GM12878 (cell line): ENCODE results near the gene GPER1. TPM values are rescaled to one million over a fixed set of nuclear protein-coding genes. Genes with fewer than 3 reads are reported as not detected.

Experiments used
- ATAC-seq: fragments of 200-7000 bp; cut with Tn5 transposase; 3 replicates; pipeline ENCODE4 v1.9.1; 2020; ENCODE audit warnings: mild to moderate bottlenecking, moderate library complexity
- BruUV-seq: library from RNA; stranded (reverse); fragments of 400-500 nt; replicated peaks from 2 replicates; lab custom pipeline; 2021; lab: Mats Ljungman, UMichigan
- CTCF ChIA-PET: fragments of 300-600 bp; sonication (Branson Sonifier 250); formaldehyde crosslinking; extraction: SDS; loops from one replicate; lab custom pipeline; 2021; ENCODE audit warnings: inconsistent platforms; lab: Yijun Ruan, JAX
- POLR2A ChIA-PET: fragments of 350-600 bp; formaldehyde crosslinking; extraction: SDS; loops from one replicate; lab custom pipeline; 2021; ENCODE audit warnings: inconsistent platforms; lab: Charles Lee
- RAD21 ChIA-PET: fragments of 300-600 bp; sonication (Branson Sonifier 250); formaldehyde crosslinking; loops from one replicate; lab custom pipeline; 2023; ENCODE audit warnings: antibody characterized with exemption; ENCODE audit not compliant: unreplicated experiment; lab: Charles Lee
- SMC1A ChIA-PET: fragments of 300-600 bp; sonication (Branson Sonifier 250); formaldehyde crosslinking; loops from one replicate; lab custom pipeline; 2023; ENCODE audit not compliant: unreplicated experiment, uncharacterized antibody; lab: Charles Lee
- DNase-seq: peaks from one replicate; pipeline ENCODE4 v3.0.0-alpha.2; 2011; ENCODE audit warnings: low read depth, low spot score
- FAIRE-seq: peaks from 3 replicates; lab custom pipeline; 2011; peaks lifted over from hg19 to GRCh38; lab: Jason Lieb, UNC
- H2AFZ ChIP-seq: 2 replicates; pipeline ENCODE4 v1.6.0; 2011; ENCODE audit warnings: low read depth, low read length, control low read depth; ENCODE audit not compliant: control insufficient read depth
- H3K27ac ChIP-seq: 2 replicates; pipeline ENCODE4 v1.5.1; 2011; ENCODE audit warnings: control low read depth; ENCODE audit not compliant: control insufficient read depth, insufficient read depth
- H3K27me3 ChIP-seq, 2 experiments: replicated peaks in 1 of 2; 2 replicates each; pipeline versions ENCODE4 v1.6.0 to v1.6.1; 2011; ENCODE audit warnings: low read length in 1 of 2; ENCODE audit not compliant: control insufficient read depth in 2 of 2, insufficient read depth in 2 of 2
- H3K36me3 ChIP-seq, 2 experiments: 2 replicates each; pipeline ENCODE4 v1.5.1; 2011; ENCODE audit warnings: low read length in 1 of 2; ENCODE audit not compliant: control insufficient read depth in 2 of 2, insufficient read depth in 2 of 2
- H3K4me1 ChIP-seq: 2 replicates; pipeline ENCODE4 v1.6.1; 2011; ENCODE audit warnings: mild to moderate bottlenecking, low read length, moderate library complexity, mixed read lengths; ENCODE audit not compliant: control insufficient read depth, insufficient read depth
- H3K4me2 ChIP-seq: 2 replicates; pipeline ENCODE4 v1.6.0; 2011; ENCODE audit warnings: control low read depth; ENCODE audit not compliant: control insufficient read depth, insufficient read depth
- H3K4me3 ChIP-seq: fragments of 200-600 bp; sonication (generic); 2 replicates; pipeline ENCODE4 v1.5.1; 2016
- H3K79me2 ChIP-seq: 2 replicates; pipeline ENCODE4 v1.6.0; 2011; ENCODE audit warnings: low read length; ENCODE audit not compliant: control insufficient read depth, insufficient read depth
- H3K9ac ChIP-seq: 2 replicates; pipeline ENCODE4 v1.8.0; 2011; ENCODE audit warnings: low read length, control low read depth, mixed read lengths; ENCODE audit not compliant: control insufficient read depth, insufficient read depth
- H3K9me3 ChIP-seq: replicated peaks from 3 replicates; pipeline ENCODE4 v1.5.1; 2011; ENCODE audit warnings: mild to moderate bottlenecking, low read length; ENCODE audit not compliant: control insufficient read depth, insufficient read depth
- H4K20me1 ChIP-seq: 2 replicates; pipeline ENCODE4 v1.6.0; 2011; ENCODE audit not compliant: control insufficient read depth, insufficient read depth
- CHD2 ChIP-seq: IDR thresholded peaks from 2 replicates; pipeline ENCODE4 v1.6.1; 2011; ENCODE audit warnings: low read depth, low read length, improper control_type of control experiment, borderline replicate concordance
- CREM ChIP-seq: IDR thresholded peaks from 2 replicates; pipeline ENCODE4 v1.6.1; 2014; ENCODE audit warnings: antibody characterized with exemption, low read depth
- GATAD2B ChIP-seq: fragments of 450-650 bp; conservative IDR thresholded peaks from 2 replicates; pipeline ENCODE4 v1.6.1; 2017; ENCODE audit warnings: low read depth, mild to moderate bottlenecking, moderate library complexity
- HDAC6 ChIP-seq: fragments of 200-600 bp; sonication (generic); IDR thresholded peaks from one replicate; pipeline ENCODE4 v1.8.0; 2017; ENCODE audit warnings: antibody characterized with exemption; ENCODE audit not compliant: unreplicated experiment
- HDGF ChIP-seq: fragments of 450-650 bp; IDR thresholded peaks from 2 replicates; pipeline ENCODE4 v1.6.1; 2016; ENCODE audit warnings: antibody characterized with exemption
- MEF2B ChIP-seq: fragments of 450-650 bp; IDR thresholded peaks from 2 replicates; pipeline ENCODE4 v1.6.1; 2018; ENCODE audit warnings: mild to moderate bottlenecking, moderate library complexity; ENCODE audit not compliant: partially characterized antibody, poor library complexity, severe bottlenecking
- NR2C2 ChIP-seq: IDR thresholded peaks from 2 replicates; pipeline ENCODE4 v1.6.1; 2011; ENCODE audit warnings: borderline replicate concordance, low read depth; ENCODE audit not compliant: control insufficient read depth, insufficient read length
- PAX8 ChIP-seq: fragments of 450-650 bp; IDR thresholded peaks from 2 replicates; pipeline ENCODE4 v1.6.1; 2017; ENCODE audit warnings: mild to moderate bottlenecking, moderate library complexity
- PML ChIP-seq: IDR thresholded peaks from 2 replicates; pipeline ENCODE4 v1.6.1; 2012; ENCODE audit warnings: low read length, inconsistent platforms
- RAD21 ChIP-seq: IDR thresholded peaks from 2 replicates; pipeline ENCODE4 v1.6.1; 2011; ENCODE audit warnings: mild to moderate bottlenecking, low read depth, low read length, moderate library complexity; ENCODE audit not compliant: insufficient read depth
- RB1 ChIP-seq: fragments of 450-650 bp; formaldehyde crosslinking; IDR thresholded peaks from 2 replicates; pipeline ENCODE4 v1.6.1; 2017; ENCODE audit warnings: mild to moderate bottlenecking, borderline replicate concordance
- RELA ChIP-seq: fragments of 450-650 bp; IDR thresholded peaks from 2 replicates; pipeline ENCODE4 v1.8.0; 2014; ENCODE audit warnings: borderline replicate concordance; ENCODE audit not compliant: partially characterized antibody
- TARDBP ChIP-seq: IDR thresholded peaks from 2 replicates; pipeline ENCODE4 v1.6.1; 2016; ENCODE audit warnings: borderline replicate concordance
- ZBED1 ChIP-seq: IDR thresholded peaks from 2 replicates; pipeline ENCODE4 v1.6.1; 2016; ENCODE audit warnings: borderline replicate concordance
- ZNF217 ChIP-seq: fragments of 450-650 bp; IDR thresholded peaks from 2 replicates; pipeline ENCODE4 v1.6.1; 2017; ENCODE audit warnings: antibody characterized with exemption, mild to moderate bottlenecking
- WGBS: methylation state at CpG from one replicate; pipeline ENCODE4 v1.1.6; 2016; ENCODE audit warnings: low lambda C conversion rate; ENCODE audit not compliant: insufficient replicate concordance, insufficient coverage; ENCODE audit errors: missing lambda C conversion rate; 5-methylcytosine and 5-hydroxymethylcytosine counted together
- in situ Hi-C: fragments of 300-500 bp; cut with MboI; formaldehyde crosslinking; loops from 9 replicates; pipeline ENCODE4 v1.14.3; 2018; ENCODE audit warnings: mixed read lengths
- intact Hi-C: fragments of 100-400 bp; cut with micrococcal nuclease; formaldehyde crosslinking; loops from one replicate; pipeline ENCODE4 v1.14.2; 2022; ENCODE audit not compliant: unreplicated experiment
- polyA plus RNA-seq, 11 experiments: library from polyadenylated mRNA; depleted of rRNA in 4 of 11; unstranded in 6 of 11; stranded (reverse) in 5 of 11; fragments of >200 nt; fragmentation: Nextera tagmentation in 4 of 11; fragmentation: Illumina TruSeq in 1 of 11; extraction: Ambion mirVana in 4 of 11; extraction: Trizol in 1 of 11; gene quantifications; 1 replicate in 1 of 11; 2 replicates in 10 of 11; pipeline versions ENCODE4 v1.2.1 to v1.2.3, GENCODE V29; 2011 to 2016; ENCODE audit warnings: inconsistent platforms in 2 of 11, missing spikeins in 2 of 11, low read depth in 1 of 11
- total RNA-seq, 4 experiments: library from RNA; depleted of rRNA in 3 of 4; stranded (reverse); fragments of >200 nt in 3 of 4; fragmentation: Illumina TruSeq in 1 of 4; extraction: Trizol in 1 of 4; gene quantifications; 2 replicates each; pipeline versions ENCODE4 v1.2.1 to v1.2.3, GENCODE V29; 2013 to 2021
- TF ChIP-seq, protein P1 (sequence below): fragments of 450-650 bp; formaldehyde crosslinking; IDR thresholded peaks from 2 replicates; pipeline ENCODE4 v1.4.0; 2020; ENCODE audit warnings: mild to moderate bottlenecking, moderate library complexity
- TF ChIP-seq, protein P2 (sequence below): fragments of 450-650 bp; IDR thresholded peaks from 2 replicates; pipeline ENCODE4 v1.6.1; 2016; ENCODE audit warnings: mild to moderate bottlenecking, moderate library complexity, borderline replicate concordance
- TF ChIP-seq, protein P3 (sequence below): IDR thresholded peaks from 2 replicates; pipeline ENCODE4 v1.6.1; 2011; ENCODE audit warnings: mild to moderate bottlenecking, low read depth, low read length, moderate library complexity; ENCODE audit not compliant: insufficient replicate concordance

The GPER1 gene
- total and polyA plus RNA-seq, 10 of the 15 experiments (the other 5 are each of a cell fraction or from before 2014, with no cell fraction given): 0.03 to 6.5 (median 2.6) TPM

DNA sequence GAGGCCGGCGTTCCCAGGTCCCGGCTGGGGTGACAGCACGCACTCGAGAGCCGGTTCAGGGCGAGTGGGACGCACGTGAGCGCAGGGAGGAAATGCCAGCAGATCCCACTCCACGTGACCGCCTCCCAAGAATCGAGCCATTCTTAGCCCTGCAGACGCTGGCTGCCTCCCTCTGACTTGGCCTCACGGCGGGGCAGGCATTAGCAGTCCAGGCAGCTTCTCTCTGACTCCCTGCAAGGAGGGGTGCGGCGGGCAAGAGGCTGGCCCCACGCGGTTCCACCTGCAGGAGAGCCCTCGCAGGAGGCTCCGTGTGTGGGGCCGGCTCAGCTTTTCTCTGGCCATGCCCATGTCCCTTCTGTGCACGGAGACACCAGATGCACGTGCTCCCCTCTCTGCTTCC, 33.5 kb upstream of the GPER1 start:
- no peaks in the 10 kb centered on the region for H3K79me2 ChIP-seq
- intact Hi-C loops: no loop called here
- ChIA-PET POLR2A (no interaction called here), SMC1A (no interaction called here), RAD21 (no interaction called here), CTCF (interaction anchor here (1.4 kb wide), 1 partner anchor 11 kb away, joined by 6 read pairs; no protein-coding TSS in a partner anchor)
- no peak overlapping the region for H3K27ac ChIP-seq
- no peak overlapping the region for H3K9ac ChIP-seq
- no peaks in the 10 kb centered on the region for H3K27me3 ChIP-seq
- no peak overlapping the region for H3K4me2 ChIP-seq
- FAIRE-seq (no peak), ATAC-seq (no peak), DNase-seq (no peak)
- peaks cover 4 to 5% of the 10 kb centered on the region in 2 experiments; a peak in 3 of 4 replicates for H3K36me3 ChIP-seq
- no peaks in the 10 kb centered on the region for H4K20me1 ChIP-seq
- H3K4me3 ChIP-seq: no peak overlapping the region
- H3K9me3 ChIP-seq: no peaks in the 10 kb centered on the region
- WGBS: 93% methylated on average over 25 of the region's 25 CpGs
- no peak overlapping the region for H2AFZ ChIP-seq
- H3K4me1 ChIP-seq: no peaks in the 10 kb centered on the region
- in situ Hi-C loops: no loop called here
- BruUV-seq: no TSS peak
- TF ChIP-seq PAX8: no peak
- TF ChIP-seq RAD21: no peak
- no peak for TF ChIP-seq HDGF
- no peak for TF ChIP-seq TARDBP
- no peak for TF ChIP-seq HDAC6
- TF ChIP-seq RB1: no peak
- TF ChIP-seq, protein P1, sequence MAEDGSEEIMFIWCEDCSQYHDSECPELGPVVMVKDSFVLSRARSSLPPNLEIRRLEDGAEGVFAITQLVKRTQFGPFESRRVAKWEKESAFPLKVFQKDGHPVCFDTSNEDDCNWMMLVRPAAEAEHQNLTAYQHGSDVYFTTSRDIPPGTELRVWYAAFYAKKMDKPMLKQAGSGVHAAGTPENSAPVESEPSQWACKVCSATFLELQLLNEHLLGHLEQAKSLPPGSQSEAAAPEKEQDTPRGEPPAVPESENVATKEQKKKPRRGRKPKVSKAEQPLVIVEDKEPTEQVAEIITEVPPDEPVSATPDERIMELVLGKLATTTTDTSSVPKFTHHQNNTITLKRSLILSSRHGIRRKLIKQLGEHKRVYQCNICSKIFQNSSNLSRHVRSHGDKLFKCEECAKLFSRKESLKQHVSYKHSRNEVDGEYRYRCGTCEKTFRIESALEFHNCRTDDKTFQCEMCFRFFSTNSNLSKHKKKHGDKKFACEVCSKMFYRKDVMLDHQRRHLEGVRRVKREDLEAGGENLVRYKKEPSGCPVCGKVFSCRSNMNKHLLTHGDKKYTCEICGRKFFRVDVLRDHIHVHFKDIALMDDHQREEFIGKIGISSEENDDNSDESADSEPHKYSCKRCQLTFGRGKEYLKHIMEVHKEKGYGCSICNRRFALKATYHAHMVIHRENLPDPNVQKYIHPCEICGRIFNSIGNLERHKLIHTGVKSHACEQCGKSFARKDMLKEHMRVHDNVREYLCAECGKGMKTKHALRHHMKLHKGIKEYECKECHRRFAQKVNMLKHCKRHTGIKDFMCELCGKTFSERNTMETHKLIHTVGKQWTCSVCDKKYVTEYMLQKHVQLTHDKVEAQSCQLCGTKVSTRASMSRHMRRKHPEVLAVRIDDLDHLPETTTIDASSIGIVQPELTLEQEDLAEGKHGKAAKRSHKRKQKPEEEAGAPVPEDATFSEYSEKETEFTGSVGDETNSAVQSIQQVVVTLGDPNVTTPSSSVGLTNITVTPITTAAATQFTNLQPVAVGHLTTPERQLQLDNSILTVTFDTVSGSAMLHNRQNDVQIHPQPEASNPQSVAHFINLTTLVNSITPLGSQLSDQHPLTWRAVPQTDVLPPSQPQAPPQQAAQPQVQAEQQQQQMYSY (CRISPR knock-in tag): no peak
- no peak for TF ChIP-seq ZNF217
- TF ChIP-seq ZBED1: no peak
- TF ChIP-seq MEF2B: no peak
- TF ChIP-seq NR2C2: no peak
- TF ChIP-seq CREM: no peak
- TF ChIP-seq GATAD2B: no peak
- no peak for TF ChIP-seq RELA
- TF ChIP-seq, protein P2, sequence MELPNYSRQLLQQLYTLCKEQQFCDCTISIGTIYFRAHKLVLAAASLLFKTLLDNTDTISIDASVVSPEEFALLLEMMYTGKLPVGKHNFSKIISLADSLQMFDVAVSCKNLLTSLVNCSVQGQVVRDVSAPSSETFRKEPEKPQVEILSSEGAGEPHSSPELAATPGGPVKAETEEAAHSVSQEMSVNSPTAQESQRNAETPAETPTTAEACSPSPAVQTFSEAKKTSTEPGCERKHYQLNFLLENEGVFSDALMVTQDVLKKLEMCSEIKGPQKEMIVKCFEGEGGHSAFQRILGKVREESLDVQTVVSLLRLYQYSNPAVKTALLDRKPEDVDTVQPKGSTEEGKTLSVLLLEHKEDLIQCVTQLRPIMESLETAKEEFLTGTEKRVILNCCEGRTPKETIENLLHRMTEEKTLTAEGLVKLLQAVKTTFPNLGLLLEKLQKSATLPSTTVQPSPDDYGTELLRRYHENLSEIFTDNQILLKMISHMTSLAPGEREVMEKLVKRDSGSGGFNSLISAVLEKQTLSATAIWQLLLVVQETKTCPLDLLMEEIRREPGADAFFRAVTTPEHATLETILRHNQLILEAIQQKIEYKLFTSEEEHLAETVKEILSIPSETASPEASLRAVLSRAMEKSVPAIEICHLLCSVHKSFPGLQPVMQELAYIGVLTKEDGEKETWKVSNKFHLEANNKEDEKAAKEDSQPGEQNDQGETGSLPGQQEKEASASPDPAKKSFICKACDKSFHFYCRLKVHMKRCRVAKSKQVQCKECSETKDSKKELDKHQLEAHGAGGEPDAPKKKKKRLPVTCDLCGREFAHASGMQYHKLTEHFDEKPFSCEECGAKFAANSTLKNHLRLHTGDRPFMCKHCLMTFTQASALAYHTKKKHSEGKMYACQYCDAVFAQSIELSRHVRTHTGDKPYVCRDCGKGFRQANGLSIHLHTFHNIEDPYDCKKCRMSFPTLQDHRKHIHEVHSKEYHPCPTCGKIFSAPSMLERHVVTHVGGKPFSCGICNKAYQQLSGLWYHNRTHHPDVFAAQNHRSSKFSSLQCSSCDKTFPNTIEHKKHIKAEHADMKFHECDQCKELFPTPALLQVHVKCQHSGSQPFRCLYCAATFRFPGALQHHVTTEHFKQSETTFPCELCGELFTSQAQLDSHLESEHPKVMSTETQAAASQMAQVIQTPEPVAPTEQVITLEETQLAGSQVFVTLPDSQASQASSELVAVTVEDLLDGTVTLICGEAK: no peak
- TF ChIP-seq, protein P3, sequence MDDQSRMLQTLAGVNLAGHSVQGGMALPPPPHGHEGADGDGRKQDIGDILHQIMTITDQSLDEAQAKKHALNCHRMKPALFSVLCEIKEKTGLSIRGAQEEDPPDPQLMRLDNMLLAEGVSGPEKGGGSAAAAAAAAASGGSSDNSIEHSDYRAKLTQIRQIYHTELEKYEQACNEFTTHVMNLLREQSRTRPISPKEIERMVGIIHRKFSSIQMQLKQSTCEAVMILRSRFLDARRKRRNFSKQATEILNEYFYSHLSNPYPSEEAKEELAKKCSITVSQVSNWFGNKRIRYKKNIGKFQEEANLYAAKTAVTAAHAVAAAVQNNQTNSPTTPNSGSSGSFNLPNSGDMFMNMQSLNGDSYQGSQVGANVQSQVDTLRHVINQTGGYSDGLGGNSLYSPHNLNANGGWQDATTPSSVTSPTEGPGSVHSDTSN: no peak
- no peak for TF ChIP-seq PML
- no peak for TF ChIP-seq CHD2
